Vagina (tissue), 2 donors: Measurements from ENCODE around the gene TTC28. TPM values are rescaled to one million over a fixed set of nuclear protein-coding genes. Genes with fewer than 3 reads are reported as not detected.

ENCODE experiments used
- DNase-seq, 2 donors: peaks; one replicate each; pipeline ENCODE4 v3.0.0-alpha.2; 2017; ENCODE audit errors: extremely low spot score in 2 of 2
- H3K27ac ChIP-seq: fragments of 200-600 bp; sonication (generic); one replicate; pipeline ENCODE4 v1.5.1; 2019
- H3K27me3 ChIP-seq: fragments of 200-600 bp; sonication (generic); one replicate; pipeline ENCODE4 v1.5.1; 2019
- H3K36me3 ChIP-seq, 2 donors: fragments of 200-600 bp; sonication (generic); one replicate each; pipeline ENCODE4 v1.5.1; 2017 to 2019
- H3K4me1 ChIP-seq: fragments of 200-600 bp; sonication (generic); one replicate; pipeline ENCODE4 v1.5.1; 2019
- H3K4me3 ChIP-seq, 2 donors: fragments of 200-600 bp; sonication (generic); 1 replicate in 1 of 2; 2 replicates in 1 of 2; pipeline ENCODE4 v1.5.1; 2016 to 2019
- H3K9me3 ChIP-seq: fragments of 200-600 bp; sonication (generic); one replicate; pipeline ENCODE4 v1.5.1; 2019
- CTCF ChIP-seq, 3 experiments: fragments of 450-650 bp in 2 of 3; fragments of 200-600 bp in 1 of 3; sonication (generic) in 1 of 3; IDR thresholded peaks; one replicate each; pipeline ENCODE4 v1.5.1; 2017 to 2019; ENCODE audit warnings: antibody characterized with exemption in 3 of 3, mild to moderate bottlenecking in 2 of 3, moderate library complexity in 2 of 3
- POLR2A ChIP-seq, 2 donors: fragments of 450-650 bp; IDR thresholded peaks; one replicate each; pipeline ENCODE4 v1.6.1; 2017; ENCODE audit warnings: antibody characterized with exemption in 2 of 2, mild to moderate bottlenecking in 2 of 2, moderate library complexity in 2 of 2
- POLR2AphosphoS5 ChIP-seq, 2 donors: sonication (generic); formaldehyde crosslinking; IDR thresholded peaks; one replicate each; pipeline ENCODE4 v1.9.0; 2017; ENCODE audit warnings: antibody characterized with exemption in 2 of 2, mild to moderate bottlenecking in 2 of 2, low read depth in 1 of 2; ENCODE audit not compliant: insufficient read depth in 1 of 2
- intact Hi-C: fragments of 100-400 bp; cut with DNase I; formaldehyde crosslinking; loops from one replicate; pipeline ENCODE4 v1.15.1; 2023
- total RNA-seq: library from RNA; depleted of rRNA; stranded (reverse); fragments of >200 nt; gene quantifications from one replicate; pipeline ENCODE4 v1.2.3, GENCODE V29; 2016

Gene TTC28
- total RNA-seq, 1 donor from 2014 or later: 41.7 TPM

- no peak for DNase-seq
- no peaks in the 10 kb centered on the region for H3K27me3 ChIP-seq
- intact Hi-C loops: no loop called here
- H3K27ac ChIP-seq: no peak overlapping the region
- H3K4me3 ChIP-seq: no peak overlapping the region
- no peaks in the 10 kb centered on the region for H3K9me3 ChIP-seq
- H3K4me1 ChIP-seq: peaks cover 20% of the 10 kb centered on the region
- no peaks in the 10 kb centered on the region for H3K36me3 ChIP-seq
- TF ChIP-seq CTCF (IDR thresholded peaks at IDR 0.05) (no peak), POLR2AphosphoS5 (IDR thresholded peaks at IDR 0.05; ENCODE audit: insufficient read depth in 1 of 2, low read depth in 1 of 2) (no peak), POLR2A (IDR thresholded peaks at IDR 0.05) (no peak)
These were observed 419.0 kb downstream of the TTC28 start for GRCh38 chr22:28260619-28261018.

GRCh38 chr22:28259774-28260312 lies 419.8 kb downstream of the TTC28 start:
- intact Hi-C loops: no loop called here
- no peaks in the 10 kb centered on the region for H3K9me3 ChIP-seq
- H3K4me3 ChIP-seq: no peak overlapping the region
- DNase-seq: no peak
- TF ChIP-seq POLR2AphosphoS5 (IDR thresholded peaks at IDR 0.05; ENCODE audit: insufficient read depth in 1 of 2, low read depth in 1 of 2): no peak
- no peaks in the 10 kb centered on the region for H3K27me3 ChIP-seq
- no peaks in the 10 kb centered on the region for H3K36me3 ChIP-seq
- H3K4me1 ChIP-seq: peaks cover 20% of the 10 kb centered on the region
- no peak overlapping the region for H3K27ac ChIP-seq

- no peaks in the 10 kb centered on the region for H3K9me3 ChIP-seq
- H3K4me1 ChIP-seq: peaks cover 3% of the 10 kb centered on the region
- intact Hi-C loops: no loop called here
- no peak for DNase-seq
- H3K27ac ChIP-seq: no peak overlapping the region
- no peak overlapping the region for H3K4me3 ChIP-seq
- TF ChIP-seq POLR2A (IDR thresholded peaks at IDR 0.05): no peak
- TF ChIP-seq CTCF (IDR thresholded peaks at IDR 0.05): no peak
- TF ChIP-seq POLR2AphosphoS5 (IDR thresholded peaks at IDR 0.05; ENCODE audit: insufficient read depth in 1 of 2, low read depth in 1 of 2): no peak
- no peaks in the 10 kb centered on the region for H3K27me3 ChIP-seq
- H3K36me3 ChIP-seq: no peaks in the 10 kb centered on the region
These were observed 425.2 kb downstream of the TTC28 start for GRCh38 chr22:28254396-28254795.

- no peaks in the 10 kb centered on the region for H3K27me3 ChIP-seq
- no peak overlapping the region for H3K4me3 ChIP-seq
- peaks cover under 1% of the 10 kb centered on the region for H3K4me1 ChIP-seq
- no peak for TF ChIP-seq POLR2A (IDR thresholded peaks at IDR 0.05)
- no peak for TF ChIP-seq CTCF (IDR thresholded peaks at IDR 0.05)
- TF ChIP-seq POLR2AphosphoS5 (IDR thresholded peaks at IDR 0.05; ENCODE audit: insufficient read depth in 1 of 2, low read depth in 1 of 2): no peak
- no peaks in the 10 kb centered on the region for H3K9me3 ChIP-seq
- intact Hi-C loops: no loop called here
- no peak for DNase-seq
- no peaks in the 10 kb centered on the region for H3K36me3 ChIP-seq
- no peak overlapping the region for H3K27ac ChIP-seq
These were observed 427.1 kb downstream of the TTC28 start for GRCh38 chr22:28252539-28252938.

- H3K27me3 ChIP-seq: no peaks in the 10 kb centered on the region
- TF ChIP-seq POLR2AphosphoS5 (IDR thresholded peaks at IDR 0.05; ENCODE audit: insufficient read depth in 1 of 2, low read depth in 1 of 2) (no peak), CTCF (IDR thresholded peaks at IDR 0.05) (no peak), POLR2A (IDR thresholded peaks at IDR 0.05) (no peak)
- no peaks in the 10 kb centered on the region for H3K36me3 ChIP-seq
- no peaks in the 10 kb centered on the region for H3K9me3 ChIP-seq
- intact Hi-C loops: no loop called here
- H3K4me3 ChIP-seq: no peak overlapping the region
- DNase-seq: no peak
- peaks cover 9% of the 10 kb centered on the region for H3K4me1 ChIP-seq
- H3K27ac ChIP-seq: no peak overlapping the region
These were observed 429.5 kb downstream of the TTC28 start for GRCh38 chr22:28250036-28250695.
